Measurements from ENCODE around the gene SMURF2.
"Not testable (repeated sequence)": the region's sequence is repeated elsewhere in the genome, so short reads cannot be mapped to it uniquely, and the experiment has no call there.

Gene SMURF2

GRCh38 chr17:64664299-64664981, 2.3 kb upstream of the SMURF2 start:
- not testable (repeated sequence) for DNase-seq

GRCh38 chr17:64663836-64664235, 1.7 kb upstream of the SMURF2 start:
- DNase-seq, result not testable (repeated sequence)

GRCh38 chr17:64662774-64663367, 764 bp upstream of the SMURF2 start:
- DNase-seq, result no peak

GRCh38 chr17:64661726-64661975, 456 bp downstream of the SMURF2 start:
- DNase-seq, result no peak

- DNase-seq, result peak in 2 of 3 donors; percentile 12 to 36
These were observed 955 bp downstream of the SMURF2 start for GRCh38 chr17:64660978-64661725.

GRCh38 chr17:64660195-64660977, 1.7 kb downstream of the SMURF2 start:
- peak in 1 of 3 donors; percentile 13 for DNase-seq

GRCh38 chr17:64658931-64659330, 3.2 kb downstream of the SMURF2 start:
- peak in 2 of 3 donors; percentile 19 to 26 for DNase-seq

- DNase-seq, result no peak
These were observed 4.4 kb downstream of the SMURF2 start for GRCh38 chr17:64657610-64658125.

GRCh38 chr17:64655704-64656103, 6.4 kb downstream of the SMURF2 start:
- DNase-seq, result no peak

GRCh38 chr17:64653985-64654355, 8.1 kb downstream of the SMURF2 start:
- peak in 1 of 3 donors; percentile 28 for DNase-seq

- peak in 2 of 3 donors; percentile 41 to 42 for DNase-seq
These were observed 8.7 kb downstream of the SMURF2 start for GRCh38 chr17:64653325-64653984.

- no peak for DNase-seq
These were observed 10.2 kb downstream of the SMURF2 start for GRCh38 chr17:64651889-64652288.

GRCh38 chr17:64648234-64648633, 13.9 kb downstream of the SMURF2 start:
- no peak for DNase-seq

GRCh38 chr17:64647817-64648216, 14.3 kb downstream of the SMURF2 start:
- no peak for DNase-seq

GRCh38 chr17:64639516-64639915, 22.6 kb downstream of the SMURF2 start:
- DNase-seq, result peak; percentile 15 to 50 (median 49)

GRCh38 chr17:64638552-64639203, 23.4 kb downstream of the SMURF2 start:
- no peak for DNase-seq

GRCh38 chr17:64635647-64636305, 26.3 kb downstream of the SMURF2 start:
- peak in 2 of 3 donors; percentile 33 to 38 for DNase-seq

GRCh38 chr17:64634218-64634617, 27.9 kb downstream of the SMURF2 start:
- no peak for DNase-seq

- peak in 1 of 3 donors; percentile 6 for DNase-seq
These were observed 29.5 kb downstream of the SMURF2 start for GRCh38 chr17:64632606-64633005.

- no peak for DNase-seq
These were observed 29.9 kb downstream of the SMURF2 start for GRCh38 chr17:64632194-64632593.

Measured in suppressor macrophage treated with lipopolysaccharide for 1 hour (primary cell).